Skeletal muscle satellite cell (primary cell): ENCODE measurements around the gene ABHD6.
"Not testable (repeated sequence)": the region's sequence is repeated elsewhere in the genome, so short reads cannot be mapped to it uniquely, and the experiment has no call there.

Experiments used
- H3K27me3 ChIP-seq: 2 replicates; pipeline ENCODE4 v1.7.0; 2013; ENCODE audit warnings: low read length; ENCODE audit not compliant: control insufficient read depth, insufficient read depth
- H3K36me3 ChIP-seq: 2 replicates; pipeline ENCODE4 v1.7.0; 2013; ENCODE audit warnings: mild to moderate bottlenecking, control low read depth, low read length; ENCODE audit not compliant: insufficient read depth
- H3K4me1 ChIP-seq: 2 replicates; pipeline ENCODE4 v1.7.0; 2013; ENCODE audit warnings: low read length; ENCODE audit not compliant: control insufficient read depth, insufficient read depth
- H3K4me2 ChIP-seq: 2 replicates; pipeline ENCODE4 v1.7.0; 2013; ENCODE audit warnings: mild to moderate bottlenecking, low read length
- H3K4me3 ChIP-seq: 2 replicates; pipeline ENCODE4 v1.7.0; 2013; ENCODE audit warnings: low read length
- H3K9ac ChIP-seq: 2 replicates; pipeline ENCODE4 v1.7.0; 2013; ENCODE audit warnings: mild to moderate bottlenecking, low read depth, low read length, moderate library complexity
- H3K9me3 ChIP-seq: replicated peaks from 2 replicates; pipeline ENCODE4 v1.7.0; 2013; ENCODE audit warnings: mild to moderate bottlenecking, control low read depth, low read length

Gene ABHD6

GRCh38 chr3:58198804-58199203 lies 38.8 kb upstream of the ABHD6 start:
- Histone ChIP-seq H3K9me3 (no peaks in the 10 kb centered on the region), H3K4me1 (no peaks in the 10 kb centered on the region), H3K4me2 (no peak overlapping the region), H3K4me3 (no peak overlapping the region), H3K36me3 (no peaks in the 10 kb centered on the region), H3K27me3 (peaks cover 21% of the 10 kb centered on the region), H3K9ac (no peak overlapping the region)

GRCh38 chr3:58200121-58200709 lies 37.4 kb upstream of the ABHD6 start:
- no peaks in the 10 kb centered on the region for H3K4me1 ChIP-seq
- no peak overlapping the region for H3K4me2 ChIP-seq
- H3K4me3 ChIP-seq: no peak overlapping the region
- peaks cover 21% of the 10 kb centered on the region for H3K27me3 ChIP-seq
- H3K9ac ChIP-seq: no peak overlapping the region
- H3K9me3 ChIP-seq: no peaks in the 10 kb centered on the region
- H3K36me3 ChIP-seq: no peaks in the 10 kb centered on the region

GRCh38 chr3:58200846-58201355 lies 36.7 kb upstream of the ABHD6 start:
- H3K4me1 ChIP-seq: no peaks in the 10 kb centered on the region
- no peak overlapping the region for H3K4me2 ChIP-seq
- H3K4me3 ChIP-seq: no peak overlapping the region
- H3K36me3 ChIP-seq: no peaks in the 10 kb centered on the region
- H3K9ac ChIP-seq: no peak overlapping the region
- peaks cover 21% of the 10 kb centered on the region for H3K27me3 ChIP-seq
- no peaks in the 10 kb centered on the region for H3K9me3 ChIP-seq

GRCh38 chr3:58201451-58201850 lies 36.1 kb upstream of the ABHD6 start:
- peaks cover 21% of the 10 kb centered on the region for H3K27me3 ChIP-seq
- H3K9ac ChIP-seq, H3K4me1 ChIP-seq, H3K9me3 ChIP-seq, H3K36me3 ChIP-seq, H3K4me2 ChIP-seq, H3K4me3 ChIP-seq: not testable (repeated sequence)

- Histone ChIP-seq H3K4me3 (no peak overlapping the region), H3K27me3 (peaks cover 22% of the 10 kb centered on the region), H3K9ac (no peak overlapping the region), H3K4me2 (no peak overlapping the region), H3K9me3 (no peaks in the 10 kb centered on the region), H3K4me1 (peaks cover 4% of the 10 kb centered on the region), H3K36me3 (no peaks in the 10 kb centered on the region)
Measured at GRCh38 chr3:58202917-58203360, 34.7 kb upstream of the ABHD6 start.

GRCh38 chr3:58203541-58203940 lies 34.1 kb upstream of the ABHD6 start:
- Histone ChIP-seq H3K4me2 (no peak overlapping the region), H3K4me3 (no peak overlapping the region), H3K36me3 (no peaks in the 10 kb centered on the region), H3K9ac (no peak overlapping the region), H3K4me1 (peaks cover 4% of the 10 kb centered on the region), H3K27me3 (peaks cover 26% of the 10 kb centered on the region), H3K9me3 (no peaks in the 10 kb centered on the region)

GRCh38 chr3:58204720-58205119 lies 32.9 kb upstream of the ABHD6 start:
- H3K4me2 ChIP-seq: no peak overlapping the region
- H3K36me3 ChIP-seq: no peaks in the 10 kb centered on the region
- peaks cover 38% of the 10 kb centered on the region for H3K27me3 ChIP-seq
- peaks cover 4% of the 10 kb centered on the region for H3K4me1 ChIP-seq
- H3K4me3 ChIP-seq: no peak overlapping the region
- no peak overlapping the region for H3K9ac ChIP-seq
- H3K9me3 ChIP-seq: no peaks in the 10 kb centered on the region

- Histone ChIP-seq H3K4me2 (no peak overlapping the region), H3K9me3 (no peaks in the 10 kb centered on the region), H3K4me3 (no peak overlapping the region), H3K27me3 (peaks cover 37% of the 10 kb centered on the region), H3K36me3 (no peaks in the 10 kb centered on the region), H3K9ac (no peak overlapping the region), H3K4me1 (peaks cover 4% of the 10 kb centered on the region)
Measured at GRCh38 chr3:58205981-58206380, 31.6 kb upstream of the ABHD6 start.

GRCh38 chr3:58206406-58207011 lies 31.1 kb upstream of the ABHD6 start:
- Histone ChIP-seq H3K9me3 (no peaks in the 10 kb centered on the region), H3K4me3 (no peak overlapping the region), H3K4me2 (no peak overlapping the region), H3K27me3 (peaks cover 40% of the 10 kb centered on the region), H3K4me1 (peaks cover 4% of the 10 kb centered on the region), H3K9ac (no peak overlapping the region), H3K36me3 (no peaks in the 10 kb centered on the region)

- H3K9ac ChIP-seq: no peak overlapping the region
- no peaks in the 10 kb centered on the region for H3K9me3 ChIP-seq
- H3K4me2 ChIP-seq: no peak overlapping the region
- no peaks in the 10 kb centered on the region for H3K36me3 ChIP-seq
- peaks cover 4% of the 10 kb centered on the region for H3K4me1 ChIP-seq
- peaks cover 51% of the 10 kb centered on the region for H3K27me3 ChIP-seq
- H3K4me3 ChIP-seq: no peak overlapping the region
Measured at GRCh38 chr3:58207954-58208353, 29.6 kb upstream of the ABHD6 start.

- no peak overlapping the region for H3K9ac ChIP-seq
- no peaks in the 10 kb centered on the region for H3K36me3 ChIP-seq
- H3K4me1 ChIP-seq: peaks cover 4% of the 10 kb centered on the region
- H3K4me2 ChIP-seq: no peak overlapping the region
- peaks cover 63% of the 10 kb centered on the region for H3K27me3 ChIP-seq
- no peak overlapping the region for H3K4me3 ChIP-seq
- no peaks in the 10 kb centered on the region for H3K9me3 ChIP-seq
Measured at GRCh38 chr3:58209933-58210332, 27.7 kb upstream of the ABHD6 start.
